WI38 (cell line): ENCODE data around the gene ZNF407.

ENCODE experiments used
- H3K4me3 ChIP-seq: 2 replicates; pipeline ENCODE4 v1.5.1; 2011; ENCODE audit warnings: low read depth, mild to moderate bottlenecking, control low read depth, low read length
- TF ChIP-seq, protein P1 (sequence below): IDR thresholded peaks from 2 replicates; pipeline ENCODE4 v1.5.1; 2012; ENCODE audit warnings: low read depth, mild to moderate bottlenecking, control low read depth, low read length

The ZNF407 gene

DNA sequence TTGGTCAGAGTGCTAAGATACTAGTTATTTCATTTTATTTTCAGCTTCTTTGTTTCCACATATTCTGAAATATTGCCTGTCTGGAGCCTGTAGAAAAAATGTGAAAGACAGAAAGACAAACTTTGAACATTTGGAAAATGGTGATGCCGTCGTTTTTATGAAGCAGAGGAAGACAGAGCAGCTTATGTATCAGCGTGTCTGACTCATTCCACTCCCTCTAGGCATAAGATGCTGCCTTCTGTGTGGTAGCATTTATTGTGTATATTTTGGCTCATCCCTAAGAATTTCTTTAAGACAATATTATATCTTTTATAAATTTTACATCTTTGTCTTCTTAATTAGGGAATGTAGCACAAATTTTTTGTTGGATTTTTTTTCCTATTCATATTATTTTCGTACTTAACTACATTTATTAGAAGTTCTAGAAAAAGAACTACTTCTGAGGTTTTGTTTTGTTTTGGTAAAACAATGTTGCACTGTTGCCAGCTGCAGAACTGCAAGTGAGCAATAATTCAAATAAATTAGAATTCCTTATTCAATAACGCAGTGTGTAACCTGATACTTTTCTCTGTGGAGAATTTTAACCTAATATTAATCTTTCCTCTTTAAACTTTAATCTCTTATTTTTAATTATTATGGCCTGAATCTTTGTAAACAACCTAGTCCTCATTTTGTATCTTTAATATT is 300.4 kb downstream of the ZNF407 start:
- H3K4me3 ChIP-seq: no peak overlapping the region
- TF ChIP-seq, protein P1, sequence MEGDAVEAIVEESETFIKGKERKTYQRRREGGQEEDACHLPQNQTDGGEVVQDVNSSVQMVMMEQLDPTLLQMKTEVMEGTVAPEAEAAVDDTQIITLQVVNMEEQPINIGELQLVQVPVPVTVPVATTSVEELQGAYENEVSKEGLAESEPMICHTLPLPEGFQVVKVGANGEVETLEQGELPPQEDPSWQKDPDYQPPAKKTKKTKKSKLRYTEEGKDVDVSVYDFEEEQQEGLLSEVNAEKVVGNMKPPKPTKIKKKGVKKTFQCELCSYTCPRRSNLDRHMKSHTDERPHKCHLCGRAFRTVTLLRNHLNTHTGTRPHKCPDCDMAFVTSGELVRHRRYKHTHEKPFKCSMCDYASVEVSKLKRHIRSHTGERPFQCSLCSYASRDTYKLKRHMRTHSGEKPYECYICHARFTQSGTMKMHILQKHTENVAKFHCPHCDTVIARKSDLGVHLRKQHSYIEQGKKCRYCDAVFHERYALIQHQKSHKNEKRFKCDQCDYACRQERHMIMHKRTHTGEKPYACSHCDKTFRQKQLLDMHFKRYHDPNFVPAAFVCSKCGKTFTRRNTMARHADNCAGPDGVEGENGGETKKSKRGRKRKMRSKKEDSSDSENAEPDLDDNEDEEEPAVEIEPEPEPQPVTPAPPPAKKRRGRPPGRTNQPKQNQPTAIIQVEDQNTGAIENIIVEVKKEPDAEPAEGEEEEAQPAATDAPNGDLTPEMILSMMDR: no peak

DNA sequence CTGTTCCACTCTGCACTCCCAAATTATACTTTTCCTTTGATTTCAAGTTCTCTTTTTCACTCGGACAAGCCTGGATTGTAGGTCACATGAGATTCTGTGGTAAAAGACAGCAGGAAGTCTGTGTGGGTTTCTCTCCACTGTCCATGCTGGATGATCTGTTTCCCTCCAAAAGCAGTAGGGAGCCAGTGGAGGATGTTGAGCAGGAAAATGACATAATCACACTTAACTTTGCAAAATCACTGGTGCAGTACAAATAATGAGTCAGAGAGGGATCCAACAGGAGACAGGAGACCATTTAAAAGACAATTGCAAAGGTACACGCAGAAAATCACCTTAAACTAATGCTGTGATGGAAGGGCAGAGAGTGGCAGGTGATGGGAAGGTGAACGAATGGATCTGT is 301.3 kb downstream of the ZNF407 start:
- TF ChIP-seq, protein P1: no peak
- no peak overlapping the region for H3K4me3 ChIP-seq

DNA sequence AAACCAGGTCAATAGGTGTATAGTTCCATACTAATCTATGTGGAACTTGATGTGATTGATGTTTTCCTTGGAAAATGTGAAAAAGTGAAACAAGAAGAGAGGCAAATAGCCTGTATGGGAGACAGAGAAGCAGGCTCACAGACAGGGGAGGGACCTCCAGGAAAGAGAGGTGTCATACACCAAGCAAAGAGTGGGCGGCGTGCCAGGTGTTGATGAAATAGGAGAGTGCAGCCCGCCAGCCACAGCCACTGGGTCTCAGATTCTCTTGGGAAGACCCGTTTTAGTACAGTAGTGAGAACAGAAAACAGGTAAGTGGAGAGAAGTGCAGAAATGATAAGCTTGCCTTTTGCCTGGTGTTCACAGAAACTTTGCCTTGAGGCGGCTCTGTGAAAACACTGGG is 301.9 kb downstream of the ZNF407 start:
- no peak overlapping the region for H3K4me3 ChIP-seq
- TF ChIP-seq, protein P1: no peak

GRCh38 chr18:74901362-74902146 is 303.9 kb downstream of the ZNF407 start:
- TF ChIP-seq, protein P1: no peak
- H3K4me3 ChIP-seq: no peak overlapping the region

DNA sequence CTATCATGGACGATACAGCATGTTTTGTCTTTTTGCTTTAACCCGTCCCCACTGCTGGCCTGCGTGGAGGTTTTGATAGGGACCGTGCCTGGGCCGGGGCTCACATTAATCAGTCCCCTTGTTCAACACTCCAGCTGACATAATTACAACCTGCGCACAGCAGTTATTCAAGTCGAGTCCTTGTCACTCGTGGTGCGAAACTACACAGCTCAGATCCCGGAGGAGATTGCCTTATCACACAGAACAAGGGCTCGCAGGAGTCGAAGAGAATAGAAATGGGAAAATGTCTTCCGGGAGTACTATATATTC is 304.4 kb downstream of the ZNF407 start:
- TF ChIP-seq, protein P1: no peak
- H3K4me3 ChIP-seq: no peak overlapping the region

GRCh38 chr18:74905247-74905646 is 307.6 kb downstream of the ZNF407 start:
- TF ChIP-seq, protein P1: no peak

GRCh38 chr18:74906184-74906583 is 308.5 kb downstream of the ZNF407 start:
- no peak overlapping the region for H3K4me3 ChIP-seq
- TF ChIP-seq, protein P1: no peak

More at GRCh38 chr18:74905247-74905646, 307.6 kb downstream of the ZNF407 start:
- H3K4me3 ChIP-seq: no peak overlapping the region
